ENCODE measurements around the gene NDUFA11. TPM values are rescaled to one million over a fixed set of nuclear protein-coding genes. Genes with fewer than 3 reads are reported as not detected.

Gene NDUFA11
- total RNA-seq, result 210 and 217 TPM in 2 replicates
- long read RNA-seq, transcript NDUFA11-201 (4 exons, 539 nt), result major isoform, 45 of 45 reads
- long read RNA-seq, partial matches to known transcripts, result 0 of 45 reads
- long read RNA-seq, other reads (novel, unspliced or antisense), result 0 of 45 reads

DNA sequence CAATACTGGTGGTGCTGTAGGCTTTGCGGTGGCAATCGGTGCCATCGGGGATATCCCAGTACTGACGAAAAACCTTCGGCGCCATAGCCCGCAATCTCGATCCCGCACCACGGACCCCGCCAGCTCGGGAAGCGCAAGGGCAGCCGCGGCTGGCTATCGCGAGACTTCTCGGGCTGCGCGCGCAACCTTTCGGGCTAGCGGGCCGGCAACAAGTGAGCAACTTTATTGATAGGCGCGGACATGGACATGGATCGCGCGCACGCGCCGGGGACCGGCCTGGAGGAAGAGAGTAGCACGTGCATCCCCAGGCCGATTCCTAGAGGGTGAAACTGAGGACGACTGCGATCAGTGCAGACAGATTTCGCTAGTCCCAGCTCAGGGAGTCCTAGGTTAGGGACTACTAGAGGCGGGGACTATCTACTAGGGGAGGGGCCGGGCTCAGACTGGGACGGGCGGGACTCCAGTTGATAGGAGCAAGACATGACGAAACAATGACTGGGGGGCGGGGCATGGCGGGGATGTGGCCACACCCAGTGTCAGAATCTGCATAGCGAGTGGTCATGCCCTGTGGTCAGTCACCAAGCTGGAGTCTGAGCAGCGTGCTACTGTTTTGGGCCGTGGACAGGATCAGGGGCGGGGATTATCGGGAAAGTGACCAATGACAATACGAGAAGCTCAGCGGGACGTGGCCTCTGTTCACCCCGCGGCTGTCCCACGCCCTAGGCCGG, at the start of gene NDUFA11:
Gene NDUFA11 (minus strand): TSS at position 167 of the 728 bp plus-strand sequence. CDS start 82 bp downstream, at position 85.
- H3K4me1 Mint-ChIP-seq (ENCODE audit: low read depth), result peaks cover 6% of the 10 kb centered on the region
- peak within 1 kb of the TSS; percentile 99 for H3K27ac Mint-ChIP-seq
- no peaks in the 10 kb centered on the region for H3K9me3 Mint-ChIP-seq (ENCODE audit: low read depth)
- H3K36me3 Mint-ChIP-seq (ENCODE audit: insufficient read depth), result peaks cover 4% of the 10 kb centered on the region
- DNase-seq (ENCODE audit: low spot score, unreplicated experiment), result peak; percentile 95
- TF ChIP-seq CTCF (IDR thresholded peaks at IDR 0.05; ENCODE audit: unreplicated experiment), result no peak
- peak within 1 kb of the TSS; percentile 92 for H3K4me3 Mint-ChIP-seq (ENCODE audit: low read depth)
- H3K27me3 Mint-ChIP-seq, result no peaks in the 10 kb centered on the region

DNA sequence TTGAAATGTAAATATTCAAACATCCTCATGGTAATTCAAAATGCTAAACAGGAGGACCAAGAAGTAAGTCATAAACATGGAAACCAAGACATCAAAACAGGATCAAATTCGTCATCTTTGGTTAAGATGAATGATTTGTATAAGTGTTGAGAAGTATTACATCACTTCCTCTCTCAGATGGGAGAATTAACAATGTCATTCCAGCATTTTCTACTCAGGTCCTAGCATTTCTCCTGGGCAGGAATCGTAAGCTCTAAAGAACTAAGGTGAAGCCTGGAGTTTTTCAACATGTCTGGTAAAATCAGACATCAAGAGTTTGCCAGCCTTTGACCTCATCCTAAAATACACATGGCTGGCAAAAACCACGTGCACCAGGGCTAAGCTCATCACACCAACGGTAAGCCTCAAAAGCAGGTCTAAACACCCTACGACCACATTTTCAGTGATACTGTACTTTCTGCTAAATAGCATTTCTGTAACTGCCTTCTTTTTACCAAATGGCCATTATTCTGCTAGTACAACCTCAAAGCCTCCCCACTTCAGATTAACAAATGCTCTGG, 49.5 kb upstream of the NDUFA11 start:
- peaks cover 69% of the 10 kb centered on the region for H3K4me1 Mint-ChIP-seq (ENCODE audit: low read depth)
- no peaks in the 10 kb centered on the region for H3K9me3 Mint-ChIP-seq (ENCODE audit: low read depth)
- peaks cover 4% of the 10 kb centered on the region for H3K36me3 Mint-ChIP-seq (ENCODE audit: insufficient read depth)
- H3K4me3 Mint-ChIP-seq (ENCODE audit: low read depth), result no peak overlapping the region
- no peaks in the 10 kb centered on the region for H3K27me3 Mint-ChIP-seq
- no peak for DNase-seq (ENCODE audit: low spot score, unreplicated experiment)
- H3K27ac Mint-ChIP-seq, result no peak overlapping the region
- no peak for TF ChIP-seq CTCF (IDR thresholded peaks at IDR 0.05; ENCODE audit: unreplicated experiment)

GRCh38 chr19:5952193-5953029, 48.8 kb upstream of the NDUFA11 start:
- no peak overlapping the region for H3K27ac Mint-ChIP-seq
- H3K36me3 Mint-ChIP-seq (ENCODE audit: insufficient read depth), result peaks cover 7% of the 10 kb centered on the region
- no peak for DNase-seq (ENCODE audit: low spot score, unreplicated experiment)
- no peaks in the 10 kb centered on the region for H3K9me3 Mint-ChIP-seq (ENCODE audit: low read depth)
- H3K4me1 Mint-ChIP-seq (ENCODE audit: low read depth), result peaks cover 65% of the 10 kb centered on the region
- H3K27me3 Mint-ChIP-seq, result no peaks in the 10 kb centered on the region
- no peak overlapping the region for H3K4me3 Mint-ChIP-seq (ENCODE audit: low read depth)
- TF ChIP-seq CTCF (IDR thresholded peaks at IDR 0.05; ENCODE audit: unreplicated experiment), result no peak

DNA sequence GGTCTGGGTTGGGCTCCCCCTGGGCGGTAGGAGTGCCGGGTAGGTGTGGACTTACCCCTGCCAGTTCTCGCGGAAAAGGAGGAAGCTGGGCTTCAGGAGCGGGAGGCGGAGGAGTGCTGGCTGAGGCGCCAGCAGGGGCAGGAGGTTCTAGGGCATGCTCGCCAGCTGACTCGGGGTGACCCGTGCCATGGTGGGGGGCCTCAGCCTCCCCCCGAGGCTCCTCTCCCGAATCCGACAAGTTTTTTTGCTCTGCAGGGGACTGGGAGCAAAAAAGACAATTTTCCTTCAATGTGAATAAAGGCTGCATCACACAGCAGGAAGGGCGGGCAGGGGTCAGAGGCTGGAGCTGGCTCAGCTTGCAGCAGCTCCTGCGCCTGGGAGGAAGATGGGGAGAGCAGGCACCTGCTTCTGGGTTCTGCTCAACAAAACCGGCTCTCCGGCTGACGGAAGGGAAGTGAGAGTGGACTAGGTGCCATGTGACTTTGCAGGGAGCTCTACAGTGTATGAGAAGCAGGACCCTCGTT, 47.8 kb upstream of the NDUFA11 start:
- H3K9me3 Mint-ChIP-seq (ENCODE audit: low read depth), result no peaks in the 10 kb centered on the region
- no peak overlapping the region for H3K4me3 Mint-ChIP-seq (ENCODE audit: low read depth)
- no peak for TF ChIP-seq CTCF (IDR thresholded peaks at IDR 0.05; ENCODE audit: unreplicated experiment)
- no peak for DNase-seq (ENCODE audit: low spot score, unreplicated experiment)
- H3K27ac Mint-ChIP-seq, result peak overlapping the region; percentile 82
- H3K4me1 Mint-ChIP-seq (ENCODE audit: low read depth), result peaks cover 57% of the 10 kb centered on the region
- no peaks in the 10 kb centered on the region for H3K27me3 Mint-ChIP-seq
- peaks cover 7% of the 10 kb centered on the region for H3K36me3 Mint-ChIP-seq (ENCODE audit: insufficient read depth)

- peaks cover 52% of the 10 kb centered on the region for H3K4me1 Mint-ChIP-seq (ENCODE audit: low read depth)
- H3K27ac Mint-ChIP-seq, result peak overlapping the region; percentile 73
- no peak for TF ChIP-seq CTCF (IDR thresholded peaks at IDR 0.05; ENCODE audit: unreplicated experiment)
- DNase-seq (ENCODE audit: low spot score, unreplicated experiment), result no peak
- no peaks in the 10 kb centered on the region for H3K9me3 Mint-ChIP-seq (ENCODE audit: low read depth)
- no peaks in the 10 kb centered on the region for H3K27me3 Mint-ChIP-seq
- H3K4me3 Mint-ChIP-seq (ENCODE audit: low read depth), result no peak overlapping the region
- H3K36me3 Mint-ChIP-seq (ENCODE audit: insufficient read depth), result peaks cover 7% of the 10 kb centered on the region
Observed at GRCh38 chr19:5950741-5951140, 47.2 kb upstream of the NDUFA11 start.
